ENCODE data around the gene NR2C2.

DNA sequence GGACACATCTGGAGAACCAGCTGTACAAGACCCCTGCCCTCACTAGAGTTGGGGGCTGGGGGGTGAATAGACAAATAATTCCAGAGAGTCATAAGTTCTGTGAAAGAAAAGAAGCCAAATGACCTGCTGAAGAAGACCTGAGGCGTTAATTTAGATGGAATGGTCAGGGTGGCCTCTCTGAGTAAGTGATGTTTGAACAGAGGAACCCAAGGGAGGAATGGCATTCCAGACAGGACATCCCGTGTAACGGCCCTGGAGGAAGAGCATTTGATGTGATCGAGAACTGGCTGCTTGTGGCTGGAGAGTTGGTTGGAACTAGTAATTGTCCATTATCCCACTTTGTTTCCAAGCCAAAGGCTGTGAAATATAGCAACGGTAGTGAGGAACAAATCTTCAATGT is 1.7 kb downstream of the NR2C2 start:
- TF ChIP-seq, protein P1, sequence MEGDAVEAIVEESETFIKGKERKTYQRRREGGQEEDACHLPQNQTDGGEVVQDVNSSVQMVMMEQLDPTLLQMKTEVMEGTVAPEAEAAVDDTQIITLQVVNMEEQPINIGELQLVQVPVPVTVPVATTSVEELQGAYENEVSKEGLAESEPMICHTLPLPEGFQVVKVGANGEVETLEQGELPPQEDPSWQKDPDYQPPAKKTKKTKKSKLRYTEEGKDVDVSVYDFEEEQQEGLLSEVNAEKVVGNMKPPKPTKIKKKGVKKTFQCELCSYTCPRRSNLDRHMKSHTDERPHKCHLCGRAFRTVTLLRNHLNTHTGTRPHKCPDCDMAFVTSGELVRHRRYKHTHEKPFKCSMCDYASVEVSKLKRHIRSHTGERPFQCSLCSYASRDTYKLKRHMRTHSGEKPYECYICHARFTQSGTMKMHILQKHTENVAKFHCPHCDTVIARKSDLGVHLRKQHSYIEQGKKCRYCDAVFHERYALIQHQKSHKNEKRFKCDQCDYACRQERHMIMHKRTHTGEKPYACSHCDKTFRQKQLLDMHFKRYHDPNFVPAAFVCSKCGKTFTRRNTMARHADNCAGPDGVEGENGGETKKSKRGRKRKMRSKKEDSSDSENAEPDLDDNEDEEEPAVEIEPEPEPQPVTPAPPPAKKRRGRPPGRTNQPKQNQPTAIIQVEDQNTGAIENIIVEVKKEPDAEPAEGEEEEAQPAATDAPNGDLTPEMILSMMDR (IDR thresholded peaks at IDR 0.05): no peak
- TF ChIP-seq POLR2A (IDR thresholded peaks at IDR 0.05; ENCODE audit: low read depth) (no peak), EP300 (IDR thresholded peaks at IDR 0.05) (no peak), POLR2AphosphoS5 (IDR thresholded peaks at IDR 0.05) (no peak)

Measured in esophagus muscularis mucosa (tissue), 4 donors.